K562 (cell line): ENCODE results near the gene SLC16A9. TPM values are rescaled to one million over a fixed set of nuclear protein-coding genes. Genes with fewer than 3 reads are reported as not detected.

Experiments used
- ATAC-seq: fragments of 200-7000 bp; cut with Tn5 transposase; 3 replicates; pipeline ENCODE4 v1.9.1; 2020; ENCODE audit warnings: moderate library complexity
- BruUV-seq: library from RNA; stranded (reverse); fragments of 400-500 nt; replicated peaks from 2 replicates; lab custom pipeline; 2021; lab: Mats Ljungman, UMichigan
- CTCF ChIA-PET: fragments of 300-600 bp; formaldehyde crosslinking; extraction: SDS; loops from one replicate; lab custom pipeline; 2021; ENCODE audit warnings: low intra/inter-chr PET ratio; lab: Yijun Ruan, JAX
- POLR2A ChIA-PET: fragments of 300-600, 350-650 bp; sonication (Branson Sonifier 250); formaldehyde crosslinking; extraction: SDS; loops from one replicate; lab custom pipeline; 2021; ENCODE audit warnings: antibody characterized with exemption, inconsistent platforms; lab: Yijun Ruan, JAX
- DNase-seq, 4 experiments: peaks; one replicate each; pipeline versions ENCODE4 v3.0.0 to v3.0.0-alpha.2; 2011 to 2018; ENCODE audit warnings: low spot score in 3 of 4, mixed read lengths in 3 of 4; ENCODE audit errors: extremely low read depth in 1 of 4
- FAIRE-seq: peaks from 2 replicates; lab custom pipeline; 2011; peaks lifted over from hg19 to GRCh38; lab: Jason Lieb, UNC
- H2AFZ ChIP-seq: 2 replicates; pipeline ENCODE4 v1.6.0; 2011; ENCODE audit warnings: low read depth, low read length, control low read depth, inconsistent platforms
- H3K27ac ChIP-seq: fragments of 200-600 bp; 3 replicates; pipeline ENCODE4 v1.8.0; 2011; ENCODE audit warnings: low read depth, mild to moderate bottlenecking, control low read depth, inconsistent platforms, low read length, moderate library complexity, mixed read lengths; ENCODE audit errors: extremely low read depth
- H3K27me3 ChIP-seq, 2 experiments: fragments of 300-600 bp in 1 of 2; 2 replicates in 1 of 2; 3 replicates in 1 of 2; pipeline versions ENCODE4 v1.6.0 to v1.8.0; 2011; ENCODE audit warnings: inconsistent platforms in 2 of 2, low read length in 2 of 2, mild to moderate bottlenecking in 1 of 2, mixed read lengths in 1 of 2, moderate library complexity in 1 of 2; ENCODE audit not compliant: control insufficient read depth in 2 of 2, insufficient read depth in 2 of 2
- H3K36me3 ChIP-seq: fragments of 300-600 bp; 3 replicates; pipeline ENCODE4 v1.8.0; 2011; ENCODE audit warnings: mild to moderate bottlenecking, low read length, inconsistent platforms; ENCODE audit not compliant: control insufficient read depth, insufficient read depth
- H3K4me1 ChIP-seq, 2 experiments: fragments of 200-600 bp in 1 of 2; replicated peaks in 1 of 2; 2 replicates in 1 of 2; 3 replicates in 1 of 2; pipeline versions ENCODE4 v1.5.1 to v1.8.0; 2011; ENCODE audit warnings: inconsistent platforms in 2 of 2, low read length in 2 of 2, mild to moderate bottlenecking in 1 of 2, mixed read lengths in 1 of 2, moderate library complexity in 1 of 2; ENCODE audit not compliant: control insufficient read depth in 2 of 2, insufficient read depth in 2 of 2
- H3K4me2 ChIP-seq: 2 replicates; pipeline ENCODE4 v1.6.1; 2011; ENCODE audit warnings: low read length, control low read depth, inconsistent platforms, mixed read lengths; ENCODE audit not compliant: insufficient read depth
- H3K4me3 ChIP-seq: fragments of 200-600 bp; sonication (generic), shearing (Covaris generic); 2 replicates; pipeline ENCODE4 v1.5.1; 2016; ENCODE audit warnings: control low read depth, inconsistent platforms
- H3K79me2 ChIP-seq: fragments of 200-600 bp; 3 replicates; pipeline ENCODE4 v1.8.0; 2011; ENCODE audit warnings: low read length, inconsistent platforms; ENCODE audit not compliant: control insufficient read depth, insufficient read depth
- H3K9ac ChIP-seq, 2 experiments: 2 replicates each; pipeline versions ENCODE4 v1.6.0 to v1.6.1; 2011; ENCODE audit warnings: low read depth in 2 of 2, low read length in 2 of 2, control low read depth in 1 of 2, inconsistent platforms in 1 of 2, mild to moderate bottlenecking in 1 of 2, mixed read lengths in 1 of 2; ENCODE audit not compliant: insufficient read depth in 1 of 2
- H3K9me1 ChIP-seq: one replicate; pipeline ENCODE4 v1.6.0; 2011; ENCODE audit warnings: inconsistent platforms, mild to moderate bottlenecking, low read length, moderate library complexity; ENCODE audit not compliant: control insufficient read depth, insufficient read depth
- H3K9me3 ChIP-seq: replicated peaks from 2 replicates; pipeline ENCODE4 v1.5.1; 2011; ENCODE audit warnings: low read depth, low read length, inconsistent platforms; ENCODE audit not compliant: control insufficient read depth, insufficient read depth
- H4K20me1 ChIP-seq: replicated peaks from 2 replicates; pipeline ENCODE4 v1.6.1; 2011; ENCODE audit warnings: low read length, inconsistent platforms, mixed read lengths; ENCODE audit not compliant: control insufficient read depth, insufficient read depth
- ESRRA ChIP-seq: fragments of 450-650 bp; IDR thresholded peaks from 2 replicates; pipeline ENCODE4 v1.6.1; 2014; ENCODE audit warnings: low read depth, mild to moderate bottlenecking, moderate library complexity, borderline replicate concordance
- MEF2A ChIP-seq: IDR thresholded peaks from 2 replicates; pipeline ENCODE4 v1.6.1; 2011; ENCODE audit warnings: low read depth, mild to moderate bottlenecking, low read length, moderate library complexity; ENCODE audit not compliant: control insufficient read depth
- NKRF ChIP-seq: fragments of 450-650 bp; IDR thresholded peaks from 2 replicates; pipeline ENCODE4 v1.6.1; 2016; ENCODE audit warnings: borderline replicate concordance
- TCF3 ChIP-seq: sonication (generic); formaldehyde crosslinking; IDR thresholded peaks from 2 replicates; pipeline ENCODE4 v1.4.0; 2020; ENCODE audit warnings: mild to moderate bottlenecking, missing genetic modification reagents
- TEAD4 ChIP-seq, 2 experiments: sonication (generic) in 1 of 2; formaldehyde crosslinking in 1 of 2; IDR thresholded peaks; 2 replicates each; pipeline versions ENCODE4 v1.6.1 to v1.8.0; 2012 to 2022; ENCODE audit warnings: borderline replicate concordance in 1 of 2, inconsistent platforms in 1 of 2, low read length in 1 of 2, mild to moderate bottlenecking in 1 of 2, missing genetic modification reagents in 1 of 2
- ZBTB26 ChIP-seq: fragments of 450-650 bp; formaldehyde crosslinking; IDR thresholded peaks from 2 replicates; pipeline ENCODE4 v1.4.0; 2022; ENCODE audit warnings: missing genetic modification characterization
- WGBS: fragments of 100-300 bp; shearing (Covaris generic); methylation state at CpG from one replicate; pipeline ENCODE4 v1.1.6; 2016; ENCODE audit warnings: low coverage, mixed read lengths; ENCODE audit not compliant: insufficient coverage; ENCODE audit errors: missing lambda C conversion rate; 5-methylcytosine and 5-hydroxymethylcytosine counted together
- in situ Hi-C: fragments of 300-500 bp; cut with MboI; formaldehyde crosslinking; loops from 4 replicates; pipeline ENCODE4 v1.15.0; 2018; ENCODE audit warnings: inconsistent platforms, mixed read lengths
- intact Hi-C: fragments of 100-400 bp; cut with micrococcal nuclease; formaldehyde crosslinking; loops from 2 replicates; pipeline ENCODE4 v1.14.2; 2022
- polyA plus RNA-seq, 8 experiments: library from polyadenylated mRNA; depleted of rRNA in 4 of 8; stranded (reverse) in 5 of 8; unstranded in 3 of 8; fragments of >200 nt; fragmentation: Nextera tagmentation in 2 of 8; fragmentation: Illumina TruSeq in 1 of 8; extraction: Ambion mirVana in 2 of 8; extraction: Trizol in 1 of 8; gene quantifications; 2 replicates each; pipeline versions ENCODE4 v1.2.1 to v1.2.3, GENCODE V29; 2011 to 2014; ENCODE audit warnings: inconsistent platforms in 1 of 8, missing spikeins in 1 of 8
- total RNA-seq, 7 experiments: library from RNA; depleted of rRNA in 6 of 7; stranded (reverse); fragments of >200 nt in 6 of 7; fragmentation: Illumina TruSeq in 2 of 7; extraction: Trizol in 2 of 7; gene quantifications; 2 replicates each; pipeline versions ENCODE4 v1.2.1 to v1.2.3, GENCODE V29; 2011 to 2021; ENCODE audit warnings: low replicate concordance in 1 of 7

The SLC16A9 gene
- total and polyA plus RNA-seq, 9 of the 15 experiments (the other 6 are each of a cell fraction or from before 2014, with no cell fraction given), result 0.90 to 6.4 (median 2.1) TPM

GRCh38 chr10:59695637-59696036, 14.0 kb downstream of the SLC16A9 start:
- FAIRE-seq (no peak), ATAC-seq (no peak), DNase-seq (peak in 1 of 4 experiments; percentile 24)
- in situ Hi-C loops, result no loop called here
- TF ChIP-seq TEAD4 (IDR thresholded peaks at IDR 0.05; ENCODE audit: low read length) (peak; percentile 50), TEAD4 (CRISPR knock-in tag; IDR thresholded peaks at IDR 0.05; ENCODE audit: borderline replicate concordance) (no peak), MEF2A (peak; percentile 43; the same call in 1 of the 2 replicates), ESRRA (0 out of 2 replicates have a peak, but pooled peaks have one; percentile 43), ZBTB26 (CRISPR knock-in tag) (no peak), TCF3 (CRISPR knock-in tag) (peak; percentile 19; the same call in 1 of the 2 replicates), NKRF (no peak)
- H3K79me2 ChIP-seq, result no peaks in the 10 kb centered on the region
- peaks cover 0 to 5% of the 10 kb centered on the region in 2 experiments; a peak in 1 of 5 replicates for H3K27me3 ChIP-seq
- H3K9me3 ChIP-seq, result no peaks in the 10 kb centered on the region
- H3K9ac ChIP-seq, result no peak overlapping the region
- WGBS, result 6% methylated on average over 3 of the region's 3 CpGs
- intact Hi-C loops, result no loop called here
- no peaks in the 10 kb centered on the region for H3K9me1 ChIP-seq
- no peaks in the 10 kb centered on the region for H4K20me1 ChIP-seq
- H3K4me1 ChIP-seq, result peaks cover 0 to 4% of the 10 kb centered on the region in 2 experiments; a peak in 1 of 5 replicates
- CTCF ChIA-PET, result no interaction called here
- no peak overlapping the region; the same call in 1 of the 2 replicates for H3K4me2 ChIP-seq
- no peak overlapping the region for H3K4me3 ChIP-seq
- BruUV-seq, result no TSS peak
- no peaks in the 10 kb centered on the region for H3K36me3 ChIP-seq
- H3K27ac ChIP-seq, result no peak overlapping the region
- H2AFZ ChIP-seq, result no peak overlapping the region
- POLR2A ChIA-PET, result no interaction called here
